ENCODE measurements around the gene EFCAB6.

Gene EFCAB6

GRCh38 chr22:43534916-43535315 is 277.2 kb downstream of the EFCAB6 start:
- H3K4me1 Mint-ChIP-seq (ENCODE audit: low read depth), result no peaks in the 10 kb centered on the region
- intact Hi-C loops (cut with micrococcal nuclease), result no loop called here

GRCh38 chr22:43533656-43534428 is 278.3 kb downstream of the EFCAB6 start:
- H3K27me3 Mint-ChIP-seq, result peaks cover 2% of the 10 kb centered on the region

More at GRCh38 chr22:43534916-43535315, 277.2 kb downstream of the EFCAB6 start:
- peaks cover 2% of the 10 kb centered on the region for H3K27me3 Mint-ChIP-seq
- no peaks in the 10 kb centered on the region for H3K9me3 Mint-ChIP-seq
- H3K36me3 Mint-ChIP-seq (ENCODE audit: low read depth), result no peaks in the 10 kb centered on the region
- no peak overlapping the region for H3K4me3 Mint-ChIP-seq
- no peak overlapping the region for H3K27ac Mint-ChIP-seq

GRCh38 chr22:43533156-43533530 is 279.0 kb downstream of the EFCAB6 start:
- no peaks in the 10 kb centered on the region for H3K4me1 Mint-ChIP-seq (ENCODE audit: low read depth)
- H3K36me3 Mint-ChIP-seq (ENCODE audit: low read depth), result no peaks in the 10 kb centered on the region
- no peaks in the 10 kb centered on the region for H3K9me3 Mint-ChIP-seq
- intact Hi-C loops (cut with micrococcal nuclease), result no loop called here
- H3K4me3 Mint-ChIP-seq, result no peak overlapping the region
- H3K27me3 Mint-ChIP-seq, result peaks cover 2% of the 10 kb centered on the region
- no peak overlapping the region for H3K27ac Mint-ChIP-seq

More at GRCh38 chr22:43533656-43534428, 278.3 kb downstream of the EFCAB6 start:
- Mint-ChIP-seq H3K9me3 (no peaks in the 10 kb centered on the region), H3K4me3 (no peak overlapping the region), H3K27ac (no peak overlapping the region), H3K36me3 (ENCODE audit: low read depth) (no peaks in the 10 kb centered on the region), H3K4me1 (ENCODE audit: low read depth) (no peaks in the 10 kb centered on the region)
- intact Hi-C loops (cut with micrococcal nuclease), result no loop called here

GRCh38 chr22:43532301-43533155 is 279.6 kb downstream of the EFCAB6 start:
- intact Hi-C loops (cut with micrococcal nuclease), result no loop called here
- Mint-ChIP-seq H3K27ac (no peak overlapping the region), H3K4me1 (ENCODE audit: low read depth) (no peaks in the 10 kb centered on the region), H3K27me3 (peaks cover 2% of the 10 kb centered on the region), H3K36me3 (ENCODE audit: low read depth) (no peaks in the 10 kb centered on the region), H3K4me3 (no peak overlapping the region), H3K9me3 (no peaks in the 10 kb centered on the region)

- no peaks in the 10 kb centered on the region for H3K4me1 Mint-ChIP-seq (ENCODE audit: low read depth)
- no peaks in the 10 kb centered on the region for H3K9me3 Mint-ChIP-seq
- no peak overlapping the region for H3K4me3 Mint-ChIP-seq
- intact Hi-C loops (cut with micrococcal nuclease), result no loop called here
- no peaks in the 10 kb centered on the region for H3K36me3 Mint-ChIP-seq (ENCODE audit: low read depth)
- no peak overlapping the region for H3K27ac Mint-ChIP-seq
- peaks cover 2% of the 10 kb centered on the region for H3K27me3 Mint-ChIP-seq
Measured at GRCh38 chr22:43531651-43532050, 280.5 kb downstream of the EFCAB6 start.

GRCh38 chr22:43530349-43531201 is 281.5 kb downstream of the EFCAB6 start:
- intact Hi-C loops (cut with micrococcal nuclease), result no loop called here
- Mint-ChIP-seq H3K4me1 (ENCODE audit: low read depth) (no peaks in the 10 kb centered on the region), H3K36me3 (ENCODE audit: low read depth) (no peaks in the 10 kb centered on the region), H3K27me3 (peaks cover 3% of the 10 kb centered on the region), H3K27ac (no peak overlapping the region), H3K9me3 (no peaks in the 10 kb centered on the region), H3K4me3 (no peak overlapping the region)

GRCh38 chr22:43529934-43530333 is 282.2 kb downstream of the EFCAB6 start:
- Mint-ChIP-seq H3K36me3 (ENCODE audit: low read depth) (no peaks in the 10 kb centered on the region), H3K4me1 (ENCODE audit: low read depth) (no peaks in the 10 kb centered on the region), H3K27ac (no peak overlapping the region), H3K27me3 (peaks cover 5% of the 10 kb centered on the region), H3K4me3 (no peak overlapping the region), H3K9me3 (no peaks in the 10 kb centered on the region)
- intact Hi-C loops (cut with micrococcal nuclease), result no loop called here

GRCh38 chr22:43529461-43529860 is 282.6 kb downstream of the EFCAB6 start:
- Mint-ChIP-seq H3K4me1 (ENCODE audit: low read depth) (no peaks in the 10 kb centered on the region), H3K27me3 (peaks cover 5% of the 10 kb centered on the region), H3K9me3 (no peaks in the 10 kb centered on the region), H3K36me3 (ENCODE audit: low read depth) (no peaks in the 10 kb centered on the region), H3K27ac (no peak overlapping the region), H3K4me3 (no peak overlapping the region)
- intact Hi-C loops (cut with micrococcal nuclease), result no loop called here

GRCh38 chr22:43528601-43529360 is 283.3 kb downstream of the EFCAB6 start:
- Mint-ChIP-seq H3K4me1 (ENCODE audit: low read depth) (no peaks in the 10 kb centered on the region), H3K36me3 (ENCODE audit: low read depth) (no peaks in the 10 kb centered on the region), H3K9me3 (no peaks in the 10 kb centered on the region), H3K27me3 (peaks cover 5% of the 10 kb centered on the region), H3K4me3 (no peak overlapping the region), H3K27ac (no peak overlapping the region)
- intact Hi-C loops (cut with micrococcal nuclease), result no loop called here

- H3K4me1 Mint-ChIP-seq (ENCODE audit: low read depth), result no peaks in the 10 kb centered on the region
- H3K4me3 Mint-ChIP-seq, result no peak overlapping the region
- peaks cover 5% of the 10 kb centered on the region for H3K27me3 Mint-ChIP-seq
- H3K9me3 Mint-ChIP-seq, result no peaks in the 10 kb centered on the region
- no peak overlapping the region for H3K27ac Mint-ChIP-seq
- no peaks in the 10 kb centered on the region for H3K36me3 Mint-ChIP-seq (ENCODE audit: low read depth)
- intact Hi-C loops (cut with micrococcal nuclease), result no loop called here
Measured at GRCh38 chr22:43526946-43527345, 285.2 kb downstream of the EFCAB6 start.

- H3K27me3 Mint-ChIP-seq, result peaks cover 3% of the 10 kb centered on the region
- H3K27ac Mint-ChIP-seq, result no peak overlapping the region
- H3K4me3 Mint-ChIP-seq, result no peak overlapping the region
- no peaks in the 10 kb centered on the region for H3K9me3 Mint-ChIP-seq
- no peaks in the 10 kb centered on the region for H3K4me1 Mint-ChIP-seq (ENCODE audit: low read depth)
- no peaks in the 10 kb centered on the region for H3K36me3 Mint-ChIP-seq (ENCODE audit: low read depth)
- intact Hi-C loops (cut with micrococcal nuclease), result no loop called here
Measured at GRCh38 chr22:43526117-43526655, 285.9 kb downstream of the EFCAB6 start.

- Mint-ChIP-seq H3K4me3 (no peak overlapping the region), H3K36me3 (ENCODE audit: low read depth) (no peaks in the 10 kb centered on the region), H3K27ac (no peak overlapping the region)
Measured at GRCh38 chr22:43521716-43522115, 290.4 kb downstream of the EFCAB6 start.

GRCh38 chr22:43520632-43521039 is 291.5 kb downstream of the EFCAB6 start:
- Mint-ChIP-seq H3K27ac (no peak overlapping the region), H3K36me3 (ENCODE audit: low read depth) (no peaks in the 10 kb centered on the region), H3K4me3 (no peak overlapping the region), H3K4me1 (ENCODE audit: low read depth) (no peaks in the 10 kb centered on the region), H3K27me3 (peaks cover 3% of the 10 kb centered on the region), H3K9me3 (no peaks in the 10 kb centered on the region)
- intact Hi-C loops (cut with micrococcal nuclease), result no loop called here

More at GRCh38 chr22:43521716-43522115, 290.4 kb downstream of the EFCAB6 start:
- intact Hi-C loops (cut with micrococcal nuclease), result no loop called here
- Mint-ChIP-seq H3K27me3 (peaks cover 3% of the 10 kb centered on the region), H3K9me3 (no peaks in the 10 kb centered on the region), H3K4me1 (ENCODE audit: low read depth) (no peaks in the 10 kb centered on the region)
